AG04450 (cell line): Measurements from ENCODE around the gene GSTT2B. TPM values are rescaled to one million over a fixed set of nuclear protein-coding genes. Genes with fewer than 3 reads are reported as not detected.
"Not testable (repeated sequence)": the region's sequence is repeated elsewhere in the genome, so short reads cannot be mapped to it uniquely, and the experiment has no call there.

ENCODE experiments used
- CTCF ChIA-PET: fragments of 300-600, 350-600 bp; formaldehyde crosslinking; extraction: SDS; loops from one replicate; lab custom pipeline; 2022; ENCODE audit warnings: antibody characterized with exemption, inconsistent platforms; lab: Charles Lee
- POLR2A ChIA-PET: fragments of 350-600 bp; formaldehyde crosslinking; extraction: SDS; loops from one replicate; lab custom pipeline; 2021; ENCODE audit warnings: antibody characterized with exemption, inconsistent platforms; lab: Yijun Ruan, JAX
- DNase-seq: peaks from one replicate; pipeline ENCODE4 v3.0.0-alpha.2; 2011; ENCODE audit warnings: low read depth, low spot score
- H3K27ac ChIP-seq: one replicate; pipeline ENCODE4 v1.5.1; 2012; ENCODE audit warnings: low read depth, low read length, control low read depth
- H3K27me3 ChIP-seq: one replicate; pipeline ENCODE4 v1.6.0; 2012; ENCODE audit warnings: low read length; ENCODE audit not compliant: control insufficient read depth, insufficient read depth
- H3K4me3 ChIP-seq: 2 replicates; pipeline ENCODE4 v1.5.1; 2011; ENCODE audit warnings: mild to moderate bottlenecking, low read depth, low read length, control low read depth
- H3K9me3 ChIP-seq: 2 replicates; pipeline ENCODE4 v1.5.1; 2012; ENCODE audit warnings: low read length; ENCODE audit not compliant: control insufficient read depth, insufficient read depth
- polyA plus RNA-seq: library from polyadenylated mRNA; depleted of rRNA; stranded (reverse); fragments of >200 nt; gene quantifications from 2 replicates; pipeline ENCODE4 v1.2.3, GENCODE V29; 2011
- TF ChIP-seq, protein P1 (sequence below): IDR thresholded peaks from 2 replicates; pipeline ENCODE4 v1.5.1; 2011; ENCODE audit warnings: low read depth, low read length, control low read depth, inconsistent platforms

Gene GSTT2B
- polyA plus RNA-seq, 1 experiment = 33.1 TPM

DNA sequence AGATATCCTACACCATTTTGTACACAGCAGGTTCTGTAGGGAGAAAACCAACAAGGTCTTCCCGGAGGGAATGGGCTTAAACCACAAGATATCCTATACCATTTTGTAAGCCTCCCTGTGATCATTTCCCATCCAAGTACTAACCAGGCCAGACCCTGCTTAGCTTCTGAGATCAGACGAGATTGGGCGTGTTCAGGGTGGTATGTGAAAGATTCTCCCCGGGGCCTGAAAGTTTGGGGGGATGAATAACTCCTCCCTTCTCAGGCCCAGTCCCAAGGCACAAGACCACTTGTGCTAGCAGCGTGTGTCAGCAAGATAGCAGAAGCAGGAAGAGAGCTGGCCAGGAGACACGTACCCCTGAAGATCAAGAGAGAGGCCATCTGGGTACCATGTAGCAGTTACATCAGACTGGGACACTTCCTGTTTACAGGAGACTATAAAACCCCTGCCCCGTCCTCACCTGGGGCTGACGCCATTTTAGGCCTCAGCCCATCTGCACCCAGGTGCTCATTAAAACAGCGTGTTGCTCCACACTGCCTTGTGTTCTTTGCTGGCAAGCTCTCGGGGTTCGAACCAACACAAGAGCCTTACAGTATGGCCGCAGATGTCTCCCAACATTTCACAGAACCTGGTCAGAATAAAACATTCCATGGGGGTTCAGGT is 49.5 kb downstream of the GSTT2B start:
- POLR2A ChIA-PET = no interaction called here
- DNase-seq = no peak
- no peaks in the 10 kb centered on the region for H3K9me3 ChIP-seq
- H3K27ac ChIP-seq = no peak overlapping the region
- TF ChIP-seq, protein P1, sequence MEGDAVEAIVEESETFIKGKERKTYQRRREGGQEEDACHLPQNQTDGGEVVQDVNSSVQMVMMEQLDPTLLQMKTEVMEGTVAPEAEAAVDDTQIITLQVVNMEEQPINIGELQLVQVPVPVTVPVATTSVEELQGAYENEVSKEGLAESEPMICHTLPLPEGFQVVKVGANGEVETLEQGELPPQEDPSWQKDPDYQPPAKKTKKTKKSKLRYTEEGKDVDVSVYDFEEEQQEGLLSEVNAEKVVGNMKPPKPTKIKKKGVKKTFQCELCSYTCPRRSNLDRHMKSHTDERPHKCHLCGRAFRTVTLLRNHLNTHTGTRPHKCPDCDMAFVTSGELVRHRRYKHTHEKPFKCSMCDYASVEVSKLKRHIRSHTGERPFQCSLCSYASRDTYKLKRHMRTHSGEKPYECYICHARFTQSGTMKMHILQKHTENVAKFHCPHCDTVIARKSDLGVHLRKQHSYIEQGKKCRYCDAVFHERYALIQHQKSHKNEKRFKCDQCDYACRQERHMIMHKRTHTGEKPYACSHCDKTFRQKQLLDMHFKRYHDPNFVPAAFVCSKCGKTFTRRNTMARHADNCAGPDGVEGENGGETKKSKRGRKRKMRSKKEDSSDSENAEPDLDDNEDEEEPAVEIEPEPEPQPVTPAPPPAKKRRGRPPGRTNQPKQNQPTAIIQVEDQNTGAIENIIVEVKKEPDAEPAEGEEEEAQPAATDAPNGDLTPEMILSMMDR = no peak
- peaks cover 8% of the 10 kb centered on the region for H3K27me3 ChIP-seq
- H3K4me3 ChIP-seq = no peak overlapping the region
- CTCF ChIA-PET = interaction anchor here (3.0 kb wide), 1 partner anchor 17 kb away, joined by 20 read pairs; the partner anchor contains the start of gene MIF

DNA sequence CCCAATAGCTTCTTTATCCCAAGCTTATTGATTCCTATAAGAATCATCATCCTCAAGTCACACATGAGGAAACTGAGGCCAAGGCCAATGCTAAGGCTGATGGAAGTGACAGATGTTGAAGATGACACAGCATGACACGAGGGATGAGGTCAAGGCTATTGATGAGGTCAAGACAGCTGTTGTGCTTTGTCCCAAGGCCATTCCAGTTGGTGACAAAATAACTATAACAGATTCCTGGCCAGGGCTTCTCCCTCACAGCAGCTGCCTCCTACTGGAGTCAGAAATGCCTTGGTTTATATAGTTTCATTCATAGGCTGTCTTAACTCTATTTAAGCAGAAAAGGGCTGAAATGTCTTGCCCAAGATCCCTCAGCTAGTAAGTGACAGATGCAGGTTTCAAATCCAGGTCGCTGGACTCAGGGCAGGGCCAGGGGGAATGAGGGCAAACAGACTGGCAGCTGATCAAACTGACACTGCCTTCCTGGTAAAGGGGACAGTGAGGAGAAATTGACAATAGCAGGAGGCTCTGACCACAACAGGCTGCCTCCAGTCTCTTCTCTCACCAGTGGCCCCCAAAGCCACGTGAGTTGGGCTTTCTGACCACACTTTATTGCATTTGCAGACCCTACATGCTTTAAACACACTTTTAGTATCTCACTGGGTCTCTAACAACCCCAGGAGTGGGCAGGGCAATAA is 50.4 kb downstream of the GSTT2B start:
- Histone ChIP-seq H3K4me3 (no peak overlapping the region), H3K27ac (no peak overlapping the region), H3K27me3 (peaks cover 15% of the 10 kb centered on the region), H3K9me3 (no peaks in the 10 kb centered on the region)
- CTCF ChIA-PET = interaction anchor here (3.0 kb wide), 1 partner anchor 17 kb away, joined by 20 read pairs; the partner anchor contains the start of gene MIF
- no peak for DNase-seq
- POLR2A ChIA-PET = no interaction called here
- TF ChIP-seq, protein P1 = no peak

DNA sequence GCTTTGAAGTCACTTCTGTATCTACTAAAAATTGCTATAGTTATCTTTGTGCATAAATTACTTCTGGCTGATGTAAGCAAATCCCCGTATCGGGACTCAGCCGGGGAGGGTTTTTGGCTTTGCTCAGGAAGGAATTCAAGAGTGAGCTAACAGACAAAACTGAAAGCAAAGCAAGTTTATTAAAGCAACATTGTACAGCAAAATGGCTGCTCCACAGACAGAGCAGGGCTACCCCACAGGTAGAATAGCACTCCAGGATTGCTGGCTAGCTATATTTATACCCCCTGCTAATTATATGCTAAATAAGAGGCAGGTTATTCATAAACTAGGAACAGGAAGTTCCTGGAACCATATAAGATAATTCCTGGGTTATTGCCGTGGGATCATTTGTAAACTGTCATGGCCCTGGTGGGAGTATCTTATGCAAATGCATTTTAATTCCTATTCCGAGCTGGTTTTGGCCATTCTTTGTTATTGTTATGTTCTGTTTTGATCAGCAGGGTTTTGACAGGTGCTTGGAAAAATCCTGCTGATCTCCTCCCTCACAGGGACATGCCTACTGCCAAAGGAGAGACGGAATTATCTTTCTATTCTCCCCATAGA is 51.6 kb downstream of the GSTT2B start:
- POLR2A ChIA-PET = no interaction called here
- no peaks in the 10 kb centered on the region for H3K9me3 ChIP-seq
- no peak overlapping the region for H3K4me3 ChIP-seq
- H3K27ac ChIP-seq = peak overlapping the region; percentile 31
- no peak for DNase-seq
- TF ChIP-seq, protein P1 = no peak
- CTCF ChIA-PET = interaction anchor here (0.5 to 3.0 kb wide), 3 partner anchors 15 to 248 kb away, joined by 3 to 20 read pairs (median 8); partner anchors contain the start of gene MIF
- peaks cover 23% of the 10 kb centered on the region for H3K27me3 ChIP-seq

DNA sequence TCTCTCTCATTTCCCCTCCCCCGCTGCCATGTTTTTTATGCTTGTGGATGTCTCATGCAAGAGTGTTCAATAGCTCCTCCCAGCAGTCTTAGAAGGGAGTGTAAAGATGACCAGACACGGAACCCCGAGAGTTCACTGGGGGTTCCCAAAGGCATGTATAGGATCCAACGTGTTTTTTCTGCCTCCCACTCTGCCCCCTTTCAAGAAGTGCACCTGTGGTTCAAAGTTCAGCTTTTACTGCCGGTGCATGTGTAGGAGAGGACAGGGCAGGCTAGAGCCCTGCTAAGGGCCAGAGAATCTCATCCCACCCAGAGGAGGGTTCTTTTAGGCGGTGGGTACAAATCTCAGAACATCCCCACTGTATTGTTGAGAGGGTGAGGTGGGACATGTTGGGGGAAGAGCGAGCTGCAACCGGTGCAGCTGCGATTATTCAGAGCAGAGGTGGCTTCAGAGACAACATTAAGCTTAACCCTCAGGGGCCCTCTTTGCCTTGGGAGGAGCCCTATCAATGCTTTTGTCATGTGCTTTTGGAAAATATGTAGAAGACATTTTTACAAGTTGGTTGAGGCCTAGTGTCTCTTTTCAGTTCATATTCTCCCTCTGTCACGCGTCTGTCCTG is 52.3 kb downstream of the GSTT2B start:
- Histone ChIP-seq H3K4me3 (no peak overlapping the region), H3K27me3 (peaks cover 25% of the 10 kb centered on the region), H3K9me3 (no peaks in the 10 kb centered on the region), H3K27ac (peak overlapping the region; percentile 21)
- no peak for DNase-seq
- CTCF ChIA-PET = interaction anchor here (0.5 to 3.0 kb wide), 3 partner anchors 15 to 248 kb away, joined by 3 to 20 read pairs (median 8); partner anchors contain the start of gene MIF
- POLR2A ChIA-PET = no interaction called here
- TF ChIP-seq, protein P1 = no peak

DNA sequence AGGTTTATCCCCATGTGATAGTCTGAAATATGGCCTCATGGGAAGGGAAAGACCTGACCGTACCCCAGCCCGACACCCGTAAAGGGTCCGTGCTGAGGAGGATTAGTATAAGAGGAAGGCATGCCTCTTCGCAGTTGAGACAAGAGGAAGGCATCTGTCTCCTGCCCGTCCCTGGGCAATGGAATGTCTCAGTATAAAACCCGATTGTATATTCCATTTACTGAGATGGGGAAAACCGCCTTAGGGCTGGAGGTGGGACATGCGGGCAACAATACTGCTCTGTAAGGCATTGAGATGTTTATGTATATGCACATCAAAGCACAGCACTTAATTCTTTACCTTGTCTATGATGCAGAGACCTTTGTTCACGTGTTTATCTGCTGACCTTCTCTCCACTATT is 53.6 kb downstream of the GSTT2B start:
- CTCF ChIA-PET, H3K4me3 ChIP-seq, H3K9me3 ChIP-seq, POLR2A ChIA-PET, DNase-seq, H3K27ac ChIP-seq: not testable (repeated sequence)
- peaks cover 25% of the 10 kb centered on the region for H3K27me3 ChIP-seq
